ENCODE data around the gene DHX38. TPM values are rescaled to one million over a fixed set of nuclear protein-coding genes. Genes with fewer than 3 reads are reported as not detected.

The DHX38 gene
- total and polyA plus RNA-seq, 2 donors (not counting 3 experiments of a cell fraction or from before 2014, with no cell fraction given), result 47.3 to 78.6 TPM

DNA sequence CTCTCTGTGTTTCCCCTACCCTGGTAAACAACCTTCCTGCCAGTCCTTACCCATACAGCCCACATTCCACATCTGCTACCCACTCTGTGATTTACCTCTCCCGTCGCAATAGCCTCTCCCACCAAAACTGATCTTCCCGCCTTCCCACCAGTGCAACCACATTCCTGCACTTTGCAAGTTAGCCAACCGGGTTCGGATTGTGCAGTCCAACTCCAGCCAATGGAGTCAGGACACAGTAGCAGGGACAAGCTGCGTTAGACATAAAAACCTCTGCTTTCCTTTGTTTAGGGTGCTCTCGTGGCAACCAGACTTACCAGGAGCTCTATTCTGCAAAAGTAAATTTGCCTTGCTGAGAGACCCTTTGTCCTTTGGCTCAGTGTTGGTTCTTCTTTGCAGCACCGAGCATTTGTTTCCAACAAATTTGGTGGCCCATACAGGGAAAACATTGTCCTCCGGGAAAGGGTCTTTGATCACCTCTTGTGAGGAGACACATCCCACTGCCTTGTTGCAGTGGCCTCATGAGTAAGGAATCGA is 29.2 kb upstream of the DHX38 start:
- Histone ChIP-seq H2AFZ (ENCODE audit: low read depth, low read length) (no peak overlapping the region), H3K4me2 (ENCODE audit: insufficient read depth, low read length) (no peak overlapping the region), H3K4me1 (ENCODE audit: control insufficient read depth, extremely low read depth, insufficient read depth, low read length) (no peaks in the 10 kb centered on the region), H3K27ac (ENCODE audit: insufficient read depth, low read depth, low read length) (no peak overlapping the region), H3K9me1 (replicated peaks; ENCODE audit: control insufficient read depth, extremely low read depth, insufficient read depth, low read length) (no peaks in the 10 kb centered on the region), H3K9me3 (replicated peaks; ENCODE audit: control insufficient read depth, insufficient read depth, low read length) (no peaks in the 10 kb centered on the region), H3K9ac (replicated peaks; ENCODE audit: extremely low read depth, insufficient read depth, low read length) (no peak overlapping the region), H3K27me3 (ENCODE audit: control insufficient read depth in 2 of 2, insufficient read depth in 2 of 2, low read length in 2 of 2) (peaks cover 0 to 1% of the 10 kb centered on the region in 2 experiments), H4K20me1 (replicated peaks; ENCODE audit: control insufficient read depth, extremely low read depth, insufficient read depth, low read length) (no peaks in the 10 kb centered on the region), H3K4me3 (replicated peaks in 1 of 3; ENCODE audit: insufficient read depth in 1 of 3, low read depth in 1 of 3, low read length in 3 of 3) (no peak overlapping the region), H3K36me3 (ENCODE audit: control insufficient read depth in 2 of 2, extremely low read depth in 1 of 2, insufficient read depth in 2 of 2, low read length in 2 of 2) (no peaks in the 10 kb centered on the region), H3K79me2 (ENCODE audit: control insufficient read depth, insufficient read depth, low read length) (no peaks in the 10 kb centered on the region)
- intact Hi-C loops (cut with micrococcal nuclease) (loop anchor here (10.0 kb wide), 1 partner anchor 1890 kb away; no protein-coding TSS in a partner anchor), dilution Hi-C loops (cut with MboI; ENCODE audit: extremely low pct_ligation_motif_present, low sequenced_read_pairs) (no loop called here)
- FAIRE-seq, result no peak
- TF ChIP-seq POLR2A (IDR thresholded peaks at IDR 0.05; ENCODE audit: low read depth, low read length) (no peak), FOS (IDR thresholded peaks at IDR 0.05; ENCODE audit: borderline replicate concordance, insufficient read depth, low read length) (no peak), JUN (IDR thresholded peaks at IDR 0.05; ENCODE audit: borderline replicate concordance, insufficient read depth, insufficient read length, low read depth) (no peak), MYC (IDR thresholded peaks at IDR 0.05; ENCODE audit: low read depth, low read length) (no peak), EZH2 (IDR thresholded peaks at IDR 0.05; ENCODE audit: borderline replicate concordance, low read depth, low read length, severe bottlenecking) (no peak), GATA2 (IDR thresholded peaks at IDR 0.05; ENCODE audit: insufficient read depth, insufficient read length, low read depth, low read length) (no peak), POLR2AphosphoS5 (IDR thresholded peaks at IDR 0.05; ENCODE audit: insufficient read depth, low read depth, low read length) (no peak)
- TF ChIP-seq, protein P1, sequence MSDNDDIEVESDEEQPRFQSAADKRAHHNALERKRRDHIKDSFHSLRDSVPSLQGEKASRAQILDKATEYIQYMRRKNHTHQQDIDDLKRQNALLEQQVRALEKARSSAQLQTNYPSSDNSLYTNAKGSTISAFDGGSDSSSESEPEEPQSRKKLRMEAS (IDR thresholded peaks at IDR 0.05; ENCODE audit: insufficient read depth, insufficient read length), result no peak
- TF ChIP-seq, protein P2, sequence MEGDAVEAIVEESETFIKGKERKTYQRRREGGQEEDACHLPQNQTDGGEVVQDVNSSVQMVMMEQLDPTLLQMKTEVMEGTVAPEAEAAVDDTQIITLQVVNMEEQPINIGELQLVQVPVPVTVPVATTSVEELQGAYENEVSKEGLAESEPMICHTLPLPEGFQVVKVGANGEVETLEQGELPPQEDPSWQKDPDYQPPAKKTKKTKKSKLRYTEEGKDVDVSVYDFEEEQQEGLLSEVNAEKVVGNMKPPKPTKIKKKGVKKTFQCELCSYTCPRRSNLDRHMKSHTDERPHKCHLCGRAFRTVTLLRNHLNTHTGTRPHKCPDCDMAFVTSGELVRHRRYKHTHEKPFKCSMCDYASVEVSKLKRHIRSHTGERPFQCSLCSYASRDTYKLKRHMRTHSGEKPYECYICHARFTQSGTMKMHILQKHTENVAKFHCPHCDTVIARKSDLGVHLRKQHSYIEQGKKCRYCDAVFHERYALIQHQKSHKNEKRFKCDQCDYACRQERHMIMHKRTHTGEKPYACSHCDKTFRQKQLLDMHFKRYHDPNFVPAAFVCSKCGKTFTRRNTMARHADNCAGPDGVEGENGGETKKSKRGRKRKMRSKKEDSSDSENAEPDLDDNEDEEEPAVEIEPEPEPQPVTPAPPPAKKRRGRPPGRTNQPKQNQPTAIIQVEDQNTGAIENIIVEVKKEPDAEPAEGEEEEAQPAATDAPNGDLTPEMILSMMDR (IDR thresholded peaks at IDR 0.05; ENCODE audit: extremely low read depth in 1 of 2, insufficient read depth in 1 of 2, low read depth in 1 of 2, low read length in 2 of 2), result no peak
- POLR2A ChIA-PET, result no interaction called here
- no TSS peak for BruUV-seq (replicated peaks)
- CTCF ChIA-PET, result no interaction called here
- DNase-seq (ENCODE audit: low read depth, low spot score), result no peak
